T-helper 1 cell treated with Interleukin-12 subunit alpha and Interleukin-12 subunit beta and Interleukin-4 antibody, amounts not matched to agents 30 μg/mL and 1 μg/mL, for 36 hours (primary cell): ENCODE measurements around the gene INKA1.
"Not testable (repeated sequence)": the region's sequence is repeated elsewhere in the genome, so short reads cannot be mapped to it uniquely, and the experiment has no call there.

Source experiments
- H3K27ac Mint-ChIP-seq: one replicate; pipeline ENCODE4 v1.8.0; 2021; ENCODE audit warnings: mild to moderate bottlenecking, mixed read lengths
- H3K27me3 Mint-ChIP-seq: one replicate; pipeline ENCODE4 v1.8.0; 2021; ENCODE audit warnings: low read depth, mixed read lengths
- H3K36me3 Mint-ChIP-seq: one replicate; pipeline ENCODE4 v1.8.0; 2021; ENCODE audit warnings: low read depth, mixed read lengths
- H3K4me1 Mint-ChIP-seq: one replicate; pipeline ENCODE4 v1.8.0; 2021; ENCODE audit warnings: low read depth, mixed read lengths
- H3K4me3 Mint-ChIP-seq: one replicate; pipeline ENCODE4 v1.8.0; 2021; ENCODE audit warnings: mild to moderate bottlenecking, moderate library complexity, mixed read lengths
- H3K9me3 Mint-ChIP-seq: one replicate; pipeline ENCODE4 v1.8.0; 2021; ENCODE audit warnings: mixed read lengths

INKA1 gene

GRCh38 chr3:49812916-49813496 lies 9.9 kb downstream of the INKA1 start:
- peaks cover 28% of the 10 kb centered on the region for H3K36me3 Mint-ChIP-seq
- H3K27ac Mint-ChIP-seq: peak overlapping the region; percentile 92
- no peaks in the 10 kb centered on the region for H3K9me3 Mint-ChIP-seq
- peaks cover 22% of the 10 kb centered on the region for H3K4me1 Mint-ChIP-seq
- no peaks in the 10 kb centered on the region for H3K27me3 Mint-ChIP-seq
- H3K4me3 Mint-ChIP-seq: peak overlapping the region; percentile 96

GRCh38 chr3:49813497-49814174 lies 10.6 kb downstream of the INKA1 start, which contains the start of gene UBA7:
UBA7 (minus strand) TSS chr3:49813953; CDS start chr3:49813787, 166 bp downstream.
- Mint-ChIP-seq H3K36me3 (peaks cover 23% of the 10 kb centered on the region), H3K4me1 (peaks cover 22% of the 10 kb centered on the region), H3K4me3 (peak within 1 kb of the TSS; percentile 96), H3K27me3 (no peaks in the 10 kb centered on the region), H3K9me3 (no peaks in the 10 kb centered on the region), H3K27ac (peak within 1 kb of the TSS; percentile 92)

- not testable (repeated sequence) for H3K9me3 Mint-ChIP-seq, H3K27ac Mint-ChIP-seq, H3K4me1 Mint-ChIP-seq, H3K27me3 Mint-ChIP-seq, H3K36me3 Mint-ChIP-seq, H3K4me3 Mint-ChIP-seq
Measured at GRCh38 chr3:49823131-49823530, 20.1 kb downstream of the INKA1 start.

GRCh38 chr3:49826016-49826415 lies 23.0 kb downstream of the INKA1 start:
- no peak overlapping the region for H3K27ac Mint-ChIP-seq
- H3K4me1 Mint-ChIP-seq: no peaks in the 10 kb centered on the region
- no peaks in the 10 kb centered on the region for H3K9me3 Mint-ChIP-seq
- no peaks in the 10 kb centered on the region for H3K27me3 Mint-ChIP-seq
- H3K4me3 Mint-ChIP-seq: no peak overlapping the region
- peaks cover 7% of the 10 kb centered on the region for H3K36me3 Mint-ChIP-seq

- peaks cover 12% of the 10 kb centered on the region for H3K36me3 Mint-ChIP-seq
- no peaks in the 10 kb centered on the region for H3K9me3 Mint-ChIP-seq
- H3K27ac Mint-ChIP-seq: no peak overlapping the region
- no peaks in the 10 kb centered on the region for H3K4me1 Mint-ChIP-seq
- no peak overlapping the region for H3K4me3 Mint-ChIP-seq
- H3K27me3 Mint-ChIP-seq: no peaks in the 10 kb centered on the region
Measured at GRCh38 chr3:49831341-49831740, 28.3 kb downstream of the INKA1 start.

GRCh38 chr3:49839193-49839809 lies 36.2 kb downstream of the INKA1 start:
- Mint-ChIP-seq H3K27me3 (no peaks in the 10 kb centered on the region), H3K36me3 (peaks cover 9% of the 10 kb centered on the region), H3K4me3 (no peak overlapping the region), H3K4me1 (peaks cover 2% of the 10 kb centered on the region), H3K9me3 (no peaks in the 10 kb centered on the region), H3K27ac (peak overlapping the region; percentile 64)

- Mint-ChIP-seq H3K4me3 (no peak overlapping the region), H3K27ac (no peak overlapping the region), H3K27me3 (no peaks in the 10 kb centered on the region), H3K36me3 (peaks cover 8% of the 10 kb centered on the region), H3K4me1 (peaks cover 2% of the 10 kb centered on the region), H3K9me3 (no peaks in the 10 kb centered on the region)
Measured at GRCh38 chr3:49840388-49840787, 37.3 kb downstream of the INKA1 start.

GRCh38 chr3:49841126-49841696 lies 38.1 kb downstream of the INKA1 start:
- no peak overlapping the region for H3K4me3 Mint-ChIP-seq
- no peaks in the 10 kb centered on the region for H3K9me3 Mint-ChIP-seq
- peaks cover 8% of the 10 kb centered on the region for H3K36me3 Mint-ChIP-seq
- H3K27ac Mint-ChIP-seq: no peak overlapping the region
- peaks cover 2% of the 10 kb centered on the region for H3K4me1 Mint-ChIP-seq
- no peaks in the 10 kb centered on the region for H3K27me3 Mint-ChIP-seq

GRCh38 chr3:49841806-49842205 lies 38.7 kb downstream of the INKA1 start:
- H3K9me3 Mint-ChIP-seq: no peaks in the 10 kb centered on the region
- H3K4me1 Mint-ChIP-seq: peaks cover 2% of the 10 kb centered on the region
- no peak overlapping the region for H3K4me3 Mint-ChIP-seq
- H3K27ac Mint-ChIP-seq: no peak overlapping the region
- no peaks in the 10 kb centered on the region for H3K27me3 Mint-ChIP-seq
- H3K36me3 Mint-ChIP-seq: peaks cover 8% of the 10 kb centered on the region

GRCh38 chr3:49842843-49843517 lies 39.9 kb downstream of the INKA1 start:
- H3K4me1 Mint-ChIP-seq: peaks cover 2% of the 10 kb centered on the region

GRCh38 chr3:49844464-49845183 lies 41.6 kb downstream of the INKA1 start:
- no peaks in the 10 kb centered on the region for H3K27me3 Mint-ChIP-seq

More at GRCh38 chr3:49842843-49843517, 39.9 kb downstream of the INKA1 start:
- H3K27me3 Mint-ChIP-seq: no peaks in the 10 kb centered on the region
- H3K9me3 Mint-ChIP-seq: no peaks in the 10 kb centered on the region
- H3K36me3 Mint-ChIP-seq: peaks cover 7% of the 10 kb centered on the region
- H3K4me3 Mint-ChIP-seq: no peak overlapping the region
- no peak overlapping the region for H3K27ac Mint-ChIP-seq

GRCh38 chr3:49845694-49846093 lies 42.6 kb downstream of the INKA1 start:
- Mint-ChIP-seq H3K27ac (no peak overlapping the region), H3K27me3 (no peaks in the 10 kb centered on the region), H3K36me3 (peaks cover 4% of the 10 kb centered on the region), H3K4me1 (no peaks in the 10 kb centered on the region), H3K4me3 (no peak overlapping the region), H3K9me3 (no peaks in the 10 kb centered on the region)

More at GRCh38 chr3:49844464-49845183, 41.6 kb downstream of the INKA1 start:
- H3K27ac Mint-ChIP-seq: no peak overlapping the region
- H3K36me3 Mint-ChIP-seq: peaks cover 4% of the 10 kb centered on the region
- no peaks in the 10 kb centered on the region for H3K9me3 Mint-ChIP-seq
- no peaks in the 10 kb centered on the region for H3K4me1 Mint-ChIP-seq
- H3K4me3 Mint-ChIP-seq: no peak overlapping the region
